Measurements from ENCODE around the gene ATOH1.
A peak's percentile ranks its signal among the peaks of the same experiment; 100 is the strongest.

ATOH1 gene

DNA sequence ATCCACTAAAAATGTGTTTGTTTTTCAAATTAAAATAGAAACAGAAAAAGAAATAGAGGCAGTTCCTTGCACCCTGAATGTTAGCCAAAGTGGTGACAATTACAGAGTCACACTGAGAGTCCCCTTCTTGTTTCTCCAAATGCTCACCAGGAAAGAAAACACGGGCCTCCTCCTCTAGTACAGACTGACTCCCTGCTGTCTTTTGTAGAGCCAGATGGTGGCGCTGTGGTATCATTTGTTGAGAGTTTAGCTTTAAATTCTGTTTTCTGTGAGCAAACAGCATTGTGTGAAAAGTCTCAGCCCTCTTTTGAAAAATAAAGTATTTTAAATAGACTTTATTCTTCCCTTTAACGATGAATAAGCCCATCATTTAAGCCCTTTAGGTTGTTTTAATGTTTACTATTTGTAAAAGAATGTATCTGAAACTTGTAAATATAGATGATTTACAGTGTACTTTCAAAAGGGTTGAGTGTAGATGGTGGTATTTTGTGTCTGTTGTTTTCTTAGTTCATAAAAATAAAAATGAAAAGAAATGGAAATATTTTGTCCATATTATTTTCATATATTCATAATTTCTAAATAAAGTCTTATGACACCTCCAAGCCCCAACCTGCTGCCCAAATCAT lies 36.9 kb upstream of the ATOH1 start:
- DNase-seq (ENCODE audit: extremely low read depth, low read depth): peak; percentile 19
- TF ChIP-seq CTCF (IDR thresholded peaks at IDR 0.05; ENCODE audit: low read depth, low read length, missing control alignments): peak; percentile 72
- no peak overlapping the region for H3K4me3 ChIP-seq (replicated peaks; ENCODE audit: low read depth, low read length)

DNA sequence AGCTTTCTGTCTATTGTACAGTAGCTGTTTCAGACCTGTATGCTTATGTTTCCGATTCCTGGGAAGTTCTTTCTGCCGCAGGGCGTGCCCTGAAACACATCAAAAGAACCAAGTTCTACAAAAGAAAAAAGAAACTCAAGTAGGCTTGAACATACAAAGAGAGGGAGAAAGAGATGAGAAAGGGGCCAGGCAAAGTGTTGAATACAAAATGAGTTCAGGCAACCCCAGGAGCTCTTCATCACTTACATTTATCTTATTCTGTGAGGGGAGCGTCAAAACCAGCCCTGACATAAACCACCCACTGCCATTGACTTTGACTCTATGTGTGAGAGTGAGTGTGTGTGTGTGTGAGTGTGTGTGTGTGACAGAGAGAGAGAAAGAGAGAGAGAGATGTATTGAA lies 26.5 kb upstream of the ATOH1 start:
- H3K4me3 ChIP-seq (replicated peaks; ENCODE audit: low read depth, low read length): no peak overlapping the region
- no peak for DNase-seq (ENCODE audit: extremely low read depth, low read depth)
- TF ChIP-seq CTCF (IDR thresholded peaks at IDR 0.05; ENCODE audit: low read depth, low read length, missing control alignments): no peak

DNA sequence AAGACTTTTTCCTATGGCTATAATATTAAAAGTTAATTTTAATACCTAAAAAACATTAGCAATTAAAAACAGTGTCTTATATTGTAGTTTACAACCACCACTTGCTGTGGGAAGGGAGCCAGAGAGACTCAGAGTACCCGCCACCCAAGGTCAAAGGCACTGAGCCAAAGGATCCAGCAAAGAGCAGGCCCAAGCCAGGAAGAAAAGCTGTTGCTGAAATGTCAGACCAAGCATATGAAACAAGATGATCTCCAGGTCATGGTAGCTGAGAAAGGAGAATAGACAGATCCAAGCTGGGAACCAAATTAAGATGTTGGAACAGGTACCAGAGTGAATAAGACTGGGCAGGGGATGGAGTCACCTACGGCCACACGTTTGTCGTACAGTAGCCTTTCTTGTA lies 18.8 kb upstream of the ATOH1 start:
- H3K4me3 ChIP-seq (replicated peaks; ENCODE audit: low read depth, low read length): no peak overlapping the region
- no peak for TF ChIP-seq CTCF (IDR thresholded peaks at IDR 0.05; ENCODE audit: low read depth, low read length, missing control alignments)
- DNase-seq (ENCODE audit: extremely low read depth, low read depth): no peak

DNA sequence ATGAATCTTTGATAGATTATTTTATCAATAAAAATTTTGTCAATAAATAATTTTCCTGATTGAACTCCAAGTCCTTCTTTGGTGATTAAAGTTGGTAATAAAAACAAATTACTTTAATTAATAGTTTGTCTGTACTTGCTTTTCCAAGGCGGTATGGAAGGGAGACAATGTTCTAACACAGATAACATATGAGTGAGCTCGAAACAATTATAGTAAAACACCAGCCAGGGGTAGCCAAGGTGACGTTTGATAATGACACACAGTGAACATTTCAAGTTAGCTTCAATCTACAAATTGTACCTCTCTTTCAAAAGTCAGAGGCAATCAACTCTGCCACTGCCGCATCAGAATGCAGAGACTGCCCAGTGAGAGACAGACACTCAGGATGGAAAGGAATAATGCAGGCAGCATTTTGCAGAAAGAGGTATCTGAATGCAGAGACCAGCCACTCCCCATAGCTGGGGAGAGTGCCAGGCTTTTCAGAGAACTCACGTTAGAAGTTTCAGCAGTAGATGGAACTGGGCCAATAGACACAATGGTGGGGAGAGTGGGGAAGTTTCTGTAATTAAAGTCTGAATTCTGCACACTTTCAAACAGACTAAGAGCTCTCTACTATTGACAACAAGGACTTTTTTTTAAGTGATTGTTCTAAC lies 18.1 kb upstream of the ATOH1 start:
- H3K4me3 ChIP-seq (replicated peaks; ENCODE audit: low read depth, low read length): no peak overlapping the region
- TF ChIP-seq CTCF (IDR thresholded peaks at IDR 0.05; ENCODE audit: low read depth, low read length, missing control alignments): no peak

DNA sequence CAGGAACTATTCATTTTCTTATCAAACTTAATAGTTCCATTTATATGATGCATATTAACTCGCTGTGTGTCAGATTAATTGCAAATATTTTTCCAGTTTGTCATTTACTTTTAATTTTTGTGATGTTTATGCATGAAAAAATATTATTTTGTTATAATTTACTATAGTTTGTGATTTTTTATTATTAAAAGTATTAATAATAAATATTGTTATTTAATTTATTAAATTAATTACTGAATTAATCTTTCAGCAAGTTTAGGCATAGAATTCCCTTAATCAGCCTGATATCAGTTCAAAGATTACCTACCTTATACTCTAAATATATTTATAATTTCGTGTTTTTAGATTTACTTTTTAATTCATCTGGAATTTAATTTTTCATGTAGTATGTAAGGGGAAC lies 15.5 kb upstream of the ATOH1 start:
- H3K4me3 ChIP-seq (replicated peaks; ENCODE audit: low read depth, low read length): no peak overlapping the region
- DNase-seq (ENCODE audit: extremely low read depth, low read depth): no peak
- no peak for TF ChIP-seq CTCF (IDR thresholded peaks at IDR 0.05; ENCODE audit: low read depth, low read length, missing control alignments)

More for the DNA sequence above, 18.1 kb upstream of the ATOH1 start:
- no peak for DNase-seq (ENCODE audit: extremely low read depth, low read depth)

DNA sequence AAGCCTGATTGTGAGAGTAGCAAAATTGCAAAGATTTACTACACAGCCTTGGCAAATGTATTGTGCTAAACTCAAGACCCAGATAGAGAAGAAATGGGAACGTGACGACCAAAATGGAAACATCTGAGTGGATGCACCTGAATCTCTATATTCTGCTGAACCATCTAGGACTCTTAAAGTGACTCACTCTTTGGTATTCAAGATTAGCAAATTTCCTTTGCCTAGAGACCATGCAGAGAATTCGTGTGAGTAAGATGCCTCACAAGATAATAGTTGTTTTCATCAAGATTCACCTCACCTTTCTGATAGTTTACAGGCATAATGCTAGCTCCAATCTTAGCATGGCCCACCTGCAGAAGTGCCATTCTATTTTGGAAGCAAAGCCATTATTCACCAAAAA lies 14.4 kb upstream of the ATOH1 start:
- no peak for TF ChIP-seq CTCF (IDR thresholded peaks at IDR 0.05; ENCODE audit: low read depth, low read length, missing control alignments)
- no peak for DNase-seq (ENCODE audit: extremely low read depth, low read depth)
- no peak overlapping the region for H3K4me3 ChIP-seq (replicated peaks; ENCODE audit: low read depth, low read length)

Data from HFF-Myc (cell line).